Measurements from ENCODE around the gene SLC38A1. TPM values are rescaled to one million over a fixed set of nuclear protein-coding genes. Genes with fewer than 3 reads are reported as not detected.
"Not testable (repeated sequence)": the region's sequence is repeated elsewhere in the genome, so short reads cannot be mapped to it uniquely, and the experiment has no call there.

SLC38A1 gene
- total and polyA plus RNA-seq, 7 donors, result 8.4 to 209 (median 149) TPM

DNA sequence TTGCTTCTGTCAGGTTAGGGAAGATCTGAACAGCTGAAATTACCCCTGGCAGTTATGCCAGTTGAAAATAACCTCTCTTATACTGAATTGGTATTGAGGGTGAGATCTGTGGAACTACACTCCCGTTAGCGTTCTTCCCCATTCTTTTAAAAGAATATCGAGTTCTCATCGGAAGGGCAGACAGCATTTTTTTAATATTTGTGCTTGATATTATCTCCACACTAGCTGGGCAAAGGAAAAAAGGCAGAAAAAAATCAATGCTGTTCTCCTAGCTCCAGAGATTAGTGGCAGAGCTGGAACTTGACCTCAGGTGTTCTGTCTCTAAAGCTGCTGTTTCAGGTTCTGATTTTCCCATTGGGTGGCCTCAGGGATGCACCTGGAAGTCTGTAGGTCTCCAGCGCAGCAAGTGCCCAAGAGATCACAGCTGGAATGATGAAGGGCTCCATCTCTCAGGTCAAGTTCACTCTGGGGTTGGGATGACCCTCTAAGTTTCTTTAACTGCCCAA is 67.5 kb downstream of the SLC38A1 start:
- H3K4me1 ChIP-seq, result peaks cover 0 to 33% (median 23%) of the 10 kb centered on the region in 4 donors
- TF ChIP-seq EP300 (IDR thresholded peaks at IDR 0.05) (no peak), POLR2AphosphoS5 (IDR thresholded peaks at IDR 0.05) (no peak), CTCF (IDR thresholded peaks at IDR 0.05) (no peak), POLR2A (IDR thresholded peaks at IDR 0.05) (no peak)
- H3K4me3 ChIP-seq, result no peak overlapping the region
- 92 to 96% methylated on average over 5 of the region's 5 CpGs for WGBS, 2 donors
- DNase-seq, result no peak
- intact Hi-C loops (cut with DNase I), result no loop called here
- peaks cover 14 to 81% (median 25%) of the 10 kb centered on the region in 4 donors for H3K36me3 ChIP-seq
- no peaks in the 10 kb centered on the region for H3K9me3 ChIP-seq
- no peak overlapping the region for H3K27ac ChIP-seq
- H3K27me3 ChIP-seq, result no peaks in the 10 kb centered on the region

DNA sequence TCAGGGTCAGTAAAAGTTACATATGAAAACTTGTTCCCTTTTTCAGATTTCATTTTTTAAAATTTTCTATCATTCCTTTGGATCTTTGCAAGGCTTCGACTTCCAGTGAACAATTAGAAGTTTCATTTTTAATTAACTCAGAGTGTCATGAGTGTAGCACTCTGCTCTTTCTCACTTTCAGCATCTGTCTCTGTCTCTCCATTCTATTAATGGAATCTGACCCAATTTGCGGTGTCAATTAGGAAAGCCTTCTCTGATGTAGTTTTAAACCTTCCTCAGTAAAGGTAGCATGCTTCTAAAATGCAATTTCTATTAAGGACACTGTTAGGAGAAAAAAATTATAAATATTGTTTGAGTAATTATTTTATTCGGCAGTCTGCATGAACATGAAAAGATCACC is 68.3 kb downstream of the SLC38A1 start:
- no peaks in the 10 kb centered on the region for H3K27me3 ChIP-seq
- WGBS, 2 donors, result 94 to 95% methylated on average over 3 of the region's 3 CpGs
- no peak for DNase-seq
- peaks cover 22 to 89% (median 33%) of the 10 kb centered on the region in 4 donors for H3K36me3 ChIP-seq
- H3K4me1 ChIP-seq, result peaks cover 0 to 26% (median 15%) of the 10 kb centered on the region in 4 donors
- H3K4me3 ChIP-seq, result no peak overlapping the region
- TF ChIP-seq CTCF (IDR thresholded peaks at IDR 0.05), result no peak
- no peak for TF ChIP-seq POLR2AphosphoS5 (IDR thresholded peaks at IDR 0.05)
- no peak for TF ChIP-seq EP300 (IDR thresholded peaks at IDR 0.05)
- TF ChIP-seq POLR2A (IDR thresholded peaks at IDR 0.05), result no peak
- no peak overlapping the region for H3K27ac ChIP-seq
- intact Hi-C loops (cut with DNase I), result no loop called here
- H3K9me3 ChIP-seq, result no peaks in the 10 kb centered on the region

- intact Hi-C loops (cut with DNase I), result no loop called here
- Histone ChIP-seq H3K27me3 (no peaks in the 10 kb centered on the region), H3K27ac (no peak overlapping the region), H3K9me3 (no peaks in the 10 kb centered on the region), H3K36me3 (peaks cover 36 to 91% (median 37%) of the 10 kb centered on the region in 4 donors), H3K4me1 (peaks cover 0 to 12% (median 0%) of the 10 kb centered on the region in 4 donors), H3K4me3 (no peak overlapping the region)
- 82 to 88% methylated on average over 5 of the region's 5 CpGs for WGBS, 2 donors
- TF ChIP-seq POLR2AphosphoS5 (IDR thresholded peaks at IDR 0.05), result no peak
- TF ChIP-seq EP300 (IDR thresholded peaks at IDR 0.05), result no peak
- TF ChIP-seq CTCF (IDR thresholded peaks at IDR 0.05), result no peak
- TF ChIP-seq POLR2A (IDR thresholded peaks at IDR 0.05), result no peak
- DNase-seq, result no peak
Observed at GRCh38 chr12:46198913-46199312, 69.9 kb downstream of the SLC38A1 start.

DNA sequence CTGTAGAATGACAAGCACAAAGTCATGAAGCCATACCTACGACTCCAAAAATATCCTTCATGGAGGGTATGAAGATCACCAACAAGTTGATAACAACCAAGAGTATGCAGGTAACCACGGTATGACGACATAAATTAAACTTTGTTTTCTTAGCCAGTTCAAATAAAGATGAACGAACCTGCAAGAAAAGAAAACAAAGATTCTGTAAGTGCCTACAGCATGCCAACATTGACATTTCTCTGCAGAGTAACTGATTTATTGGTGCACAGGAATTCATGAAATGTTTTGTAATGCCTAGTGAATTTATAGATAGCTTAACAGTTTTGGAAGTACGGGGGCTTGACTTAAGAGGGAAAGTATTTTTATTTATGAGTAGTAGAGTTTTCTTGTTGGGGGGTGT is 71.0 kb downstream of the SLC38A1 start:
- Histone ChIP-seq H3K36me3 (peaks cover 28 to 81% (median 36%) of the 10 kb centered on the region in 4 donors), H3K27ac (no peak overlapping the region), H3K9me3 (no peaks in the 10 kb centered on the region), H3K4me1 (peaks cover 0 to 12% (median 0%) of the 10 kb centered on the region in 4 donors), H3K27me3 (no peaks in the 10 kb centered on the region), H3K4me3 (no peak overlapping the region)
- WGBS, 2 donors, result 64 to 81% methylated on average over 5 of the region's 5 CpGs
- no peak for DNase-seq
- intact Hi-C loops (cut with DNase I), result no loop called here
- TF ChIP-seq POLR2A (IDR thresholded peaks at IDR 0.05) (no peak), EP300 (IDR thresholded peaks at IDR 0.05) (no peak), CTCF (IDR thresholded peaks at IDR 0.05) (no peak), POLR2AphosphoS5 (IDR thresholded peaks at IDR 0.05) (no peak)

GRCh38 chr12:46190533-46190932 is 78.3 kb downstream of the SLC38A1 start:
- DNase-seq; H3K27me3 ChIP-seq; H3K27ac ChIP-seq; H3K4me3 ChIP-seq; intact Hi-C loops (cut with DNase I); H3K9me3 ChIP-seq: not testable (repeated sequence)
- Histone ChIP-seq H3K4me1 (peaks cover 0 to 23% (median 17%) of the 10 kb centered on the region in 4 donors), H3K36me3 (peaks cover 5 to 14% (median 10%) of the 10 kb centered on the region in 4 donors)
- 95 to 98% methylated on average over 2 of the region's 2 CpGs for WGBS, 2 donors

All from sigmoid colon (tissue), 7 donors.